HL-60/S4 treated with phorbol 12-myristate 13-acetate at 8.2 ng/mL for 4 days and 3 days (cell line): ENCODE results near the gene LRIT1.

Experiments
- in situ Hi-C: fragments of 300-500 bp; cut with MboI; formaldehyde crosslinking; loops from 2 replicates; pipeline ENCODE4 v1.15.0; 2022; ENCODE audit warnings: low sequenced_read_pairs

The LRIT1 gene

GRCh38 chr10:84217746-84218145 lies 23.6 kb downstream of the LRIT1 start:
- in situ Hi-C loops: no loop called here

DNA sequence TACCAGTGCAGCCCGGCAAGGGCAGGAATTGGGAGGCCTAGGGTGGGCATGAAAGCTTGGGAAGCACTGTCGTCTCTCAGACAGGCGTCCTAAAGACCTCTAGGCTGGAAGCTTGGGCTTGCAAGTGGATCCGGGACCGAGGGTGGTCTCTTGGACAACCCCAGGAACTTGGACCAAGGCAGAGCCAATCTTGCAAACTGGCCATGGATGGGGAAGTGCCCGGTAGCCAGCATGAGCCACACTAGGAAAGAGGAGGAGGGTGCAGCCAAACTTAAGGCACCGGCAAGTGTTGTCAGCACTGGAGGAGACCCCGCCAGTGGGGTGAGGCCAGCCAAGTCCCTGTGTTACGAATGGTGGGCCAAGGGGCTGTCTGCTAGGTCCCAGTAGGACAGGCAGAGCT lies 24.5 kb downstream of the LRIT1 start:
- in situ Hi-C loops: no loop called here

- in situ Hi-C loops: no loop called here
Measured at GRCh38 chr10:84214612-84215235, 26.6 kb downstream of the LRIT1 start.

DNA sequence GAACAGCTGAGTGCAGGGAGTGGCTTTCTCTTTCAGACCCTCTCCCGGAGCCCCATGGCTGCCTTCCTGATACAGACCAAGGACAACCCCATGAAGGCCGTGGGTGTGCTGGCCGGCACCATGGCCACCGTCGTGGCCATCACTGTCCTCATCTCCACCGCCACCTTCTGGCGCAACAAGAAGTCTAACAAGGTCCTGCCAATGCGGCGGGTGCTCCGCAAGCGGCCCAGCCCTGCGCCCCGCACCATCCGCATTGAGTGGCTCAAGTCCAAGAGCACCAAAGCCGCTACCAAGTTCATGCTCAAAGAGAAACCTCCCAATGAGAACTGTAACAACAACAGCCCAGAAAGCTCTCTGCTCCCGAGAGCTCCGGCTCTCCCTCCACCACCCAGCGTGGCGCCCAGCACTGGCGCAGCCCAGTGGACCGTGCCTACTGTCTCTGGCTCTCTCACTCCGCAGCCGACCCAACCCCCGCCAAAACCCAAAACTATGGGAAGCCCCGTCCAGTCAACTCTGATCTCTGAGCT lies 27.2 kb downstream of the LRIT1 start:
- in situ Hi-C loops: no loop called here

DNA sequence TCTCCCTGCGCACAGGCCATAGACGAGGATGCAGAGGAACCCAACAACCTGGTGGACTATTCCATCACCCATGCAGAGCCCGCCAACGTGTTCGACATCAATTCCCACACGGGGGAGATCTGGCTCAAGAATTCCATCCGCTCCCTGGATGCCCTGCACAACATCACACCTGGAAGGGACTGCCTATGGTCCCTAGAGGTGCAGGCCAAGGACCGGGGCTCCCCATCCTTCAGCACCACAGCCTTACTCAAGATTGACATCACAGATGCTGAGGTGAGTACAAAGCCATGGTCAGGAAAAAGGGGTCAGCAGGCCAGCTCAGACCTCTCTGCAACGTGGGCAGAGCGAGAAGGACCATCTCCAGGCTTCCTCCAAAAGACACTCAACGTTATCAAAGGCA lies 28.3 kb downstream of the LRIT1 start:
- in situ Hi-C loops: no loop called here

DNA sequence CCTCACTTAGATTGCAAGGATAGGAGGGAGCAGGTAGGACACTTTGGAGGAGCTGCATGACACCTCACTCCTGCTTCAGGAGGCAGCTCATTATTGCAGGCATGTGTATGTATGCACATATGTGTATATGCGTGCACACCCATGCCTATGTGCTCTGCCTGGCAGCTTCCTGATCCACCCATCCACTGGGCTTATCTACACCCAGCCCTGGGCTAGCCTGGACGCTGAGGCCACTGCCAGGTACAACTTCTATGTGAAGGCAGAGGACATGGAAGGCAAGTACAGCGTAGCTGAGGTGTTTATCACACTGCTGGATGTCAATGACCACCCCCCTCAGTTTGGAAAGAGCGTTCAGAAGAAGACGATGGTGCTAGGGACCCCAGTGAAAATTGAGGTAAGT lies 29.3 kb downstream of the LRIT1 start:
- in situ Hi-C loops: no loop called here

DNA sequence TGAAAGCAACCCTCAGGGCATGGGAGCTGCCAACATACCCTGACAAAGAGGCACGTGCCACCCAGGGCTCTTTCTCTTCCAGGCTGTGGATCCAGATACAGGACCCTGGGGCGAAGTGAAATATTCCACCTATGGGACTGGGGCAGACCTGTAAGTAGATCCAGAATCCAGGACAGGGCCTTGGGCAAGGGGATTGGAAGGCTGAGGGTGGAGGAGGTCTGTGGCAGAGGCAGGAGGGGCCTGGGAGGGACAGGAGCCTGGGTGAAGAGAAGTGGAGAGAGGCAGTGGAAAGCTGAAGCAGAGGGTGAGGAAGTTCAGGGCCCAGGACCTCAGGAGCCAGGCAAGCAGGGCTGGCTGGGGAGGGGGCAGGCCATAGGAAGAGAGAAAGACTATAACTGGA lies 29.8 kb downstream of the LRIT1 start:
- in situ Hi-C loops: no loop called here

DNA sequence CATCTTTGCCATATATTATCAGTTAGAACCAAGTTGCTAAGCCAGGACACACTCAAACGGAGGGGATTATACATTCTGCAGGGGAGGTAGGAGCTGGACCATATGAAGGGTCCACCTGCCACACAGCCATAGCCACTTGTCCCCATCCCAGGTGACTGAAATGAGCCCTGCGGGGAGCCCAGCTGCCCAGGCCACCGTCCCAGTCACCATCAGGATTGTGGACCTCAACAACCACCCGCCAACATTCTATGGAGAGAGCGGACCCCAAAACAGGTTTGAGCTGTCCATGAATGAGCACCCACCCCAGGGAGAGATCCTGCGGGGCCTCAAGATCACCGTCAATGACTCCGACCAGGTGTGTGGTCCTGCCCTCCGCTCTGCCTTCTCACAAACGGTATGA lies 33.3 kb downstream of the LRIT1 start:
- in situ Hi-C loops: no loop called here

DNA sequence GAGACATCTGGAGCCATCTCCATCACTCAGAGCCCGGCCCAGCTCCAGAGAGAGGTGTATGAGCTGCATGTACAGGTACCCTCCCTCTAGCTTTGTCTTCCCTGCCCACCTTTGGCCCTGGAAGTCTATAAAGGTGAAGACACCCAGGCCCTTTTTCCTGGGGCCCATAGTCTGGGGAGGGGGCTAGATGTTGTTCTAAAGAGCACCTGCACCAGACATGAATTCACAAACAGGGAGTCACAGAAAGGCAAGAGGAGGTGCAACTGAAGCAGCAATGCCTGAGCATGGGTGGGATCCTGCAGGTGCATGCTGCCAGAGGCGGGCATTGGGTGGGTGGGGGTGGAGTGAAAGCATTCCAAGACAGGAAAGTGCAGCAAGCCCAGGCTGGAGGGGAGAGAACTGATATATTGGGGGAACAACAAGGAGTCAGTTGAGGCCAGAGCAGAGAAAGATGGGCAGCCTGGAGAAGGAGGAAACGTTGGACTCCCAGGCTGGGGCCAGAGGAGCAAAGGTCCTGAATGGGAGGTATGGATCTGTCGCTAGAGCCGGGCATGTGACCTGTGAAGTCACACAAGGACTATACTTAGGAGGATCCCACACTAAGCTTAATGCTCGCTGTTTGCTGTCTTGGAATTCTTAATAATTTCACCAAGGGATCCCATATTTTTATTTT lies 35.4 kb downstream of the LRIT1 start:
- in situ Hi-C loops: no loop called here

GRCh38 chr10:84205049-84205852 lies 36.1 kb downstream of the LRIT1 start:
- in situ Hi-C loops: no loop called here

DNA sequence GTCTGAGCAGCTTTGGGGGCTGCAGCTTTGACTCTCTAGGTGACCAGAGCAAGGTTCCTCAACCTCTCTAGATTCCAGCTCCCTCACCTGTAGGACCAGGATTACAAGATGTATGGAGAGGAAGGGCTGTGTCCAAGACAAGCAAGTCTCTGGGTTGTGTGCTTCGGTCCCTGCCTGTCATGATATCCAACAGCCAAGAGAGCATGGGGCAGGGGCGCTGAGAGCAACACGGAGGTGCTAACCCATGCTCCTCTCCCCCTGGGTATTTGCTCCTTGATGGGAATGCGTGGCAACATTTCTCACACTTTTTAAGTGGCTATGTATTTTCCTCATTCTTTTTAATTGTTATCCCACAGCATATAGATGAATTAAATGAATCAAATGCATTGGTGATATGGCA lies 36.7 kb downstream of the LRIT1 start:
- in situ Hi-C loops: no loop called here

- in situ Hi-C loops: no loop called here
Measured at GRCh38 chr10:84204122-84204521, 37.2 kb downstream of the LRIT1 start.

- in situ Hi-C loops: no loop called here
Measured at GRCh38 chr10:84202349-84202748, 39.0 kb downstream of the LRIT1 start.

- in situ Hi-C loops: no loop called here
Measured at GRCh38 chr10:84201682-84202081, 39.7 kb downstream of the LRIT1 start.

GRCh38 chr10:84201244-84201606 lies 40.1 kb downstream of the LRIT1 start:
- in situ Hi-C loops: no loop called here

DNA sequence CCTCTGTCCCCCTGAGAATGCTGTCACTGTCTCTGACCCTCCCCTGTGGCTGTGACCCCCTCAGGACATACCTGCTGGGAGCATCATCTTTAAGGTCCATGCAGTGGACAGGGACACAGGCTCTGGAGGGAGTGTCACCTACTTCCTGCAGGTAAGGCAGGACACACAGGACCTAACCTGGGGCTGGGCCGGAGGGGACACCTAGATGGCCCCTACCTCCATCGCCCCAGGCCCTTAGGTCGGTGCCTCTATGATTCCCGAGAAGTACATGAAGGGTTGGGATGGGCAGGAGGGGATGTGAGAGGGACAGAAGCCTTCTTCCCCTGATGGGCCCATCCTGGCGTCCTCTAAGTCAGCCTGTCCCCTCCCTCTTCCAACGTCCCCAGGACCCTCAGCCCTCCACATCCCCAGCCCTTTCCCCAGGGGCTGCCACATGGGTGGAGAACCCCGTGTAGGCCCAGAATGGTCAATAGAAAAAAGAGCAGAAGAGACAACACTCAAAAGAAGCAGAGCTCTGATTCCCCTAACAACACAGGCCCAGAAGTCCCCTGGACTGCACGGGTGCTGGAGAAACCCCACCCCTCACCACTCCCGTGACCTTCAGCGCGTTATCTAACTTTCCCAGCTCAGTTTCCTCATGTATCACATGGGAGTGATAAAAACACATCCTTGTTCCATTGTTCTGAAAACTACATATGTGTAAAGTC lies 40.7 kb downstream of the LRIT1 start:
- in situ Hi-C loops: no loop called here

DNA sequence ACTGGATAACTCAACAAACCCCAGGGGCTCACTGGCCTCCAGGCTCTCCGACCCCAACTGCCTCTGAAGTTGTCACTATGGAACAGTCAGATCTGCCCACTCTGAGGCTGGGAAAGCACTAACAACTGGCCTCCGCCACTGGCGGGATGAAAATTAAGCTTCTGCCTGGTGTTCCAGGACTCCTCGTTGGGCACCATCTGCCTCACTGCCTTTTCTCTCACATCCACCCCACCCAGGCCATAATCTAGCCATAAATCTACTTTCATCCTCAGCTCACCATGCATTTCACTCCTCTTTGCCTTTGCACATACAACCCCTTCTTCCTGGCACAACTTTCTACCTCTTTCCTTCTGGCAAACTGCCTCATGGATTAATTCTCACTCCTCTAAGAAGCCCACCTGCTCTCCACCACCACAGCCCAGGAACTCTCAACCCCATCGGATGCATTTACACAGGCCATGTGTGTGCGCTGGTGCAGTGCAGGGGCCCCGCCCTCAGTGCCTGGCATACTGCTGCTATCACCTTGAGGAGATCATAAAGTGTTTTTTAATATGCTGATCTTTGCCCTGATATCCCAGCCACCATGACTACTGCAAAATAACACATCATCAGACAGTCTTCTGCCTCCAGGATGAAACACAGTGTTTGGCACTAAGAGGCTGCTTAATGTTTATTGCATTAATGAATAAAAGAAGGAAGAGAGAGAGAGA lies 43.0 kb downstream of the LRIT1 start:
- in situ Hi-C loops: no loop called here

DNA sequence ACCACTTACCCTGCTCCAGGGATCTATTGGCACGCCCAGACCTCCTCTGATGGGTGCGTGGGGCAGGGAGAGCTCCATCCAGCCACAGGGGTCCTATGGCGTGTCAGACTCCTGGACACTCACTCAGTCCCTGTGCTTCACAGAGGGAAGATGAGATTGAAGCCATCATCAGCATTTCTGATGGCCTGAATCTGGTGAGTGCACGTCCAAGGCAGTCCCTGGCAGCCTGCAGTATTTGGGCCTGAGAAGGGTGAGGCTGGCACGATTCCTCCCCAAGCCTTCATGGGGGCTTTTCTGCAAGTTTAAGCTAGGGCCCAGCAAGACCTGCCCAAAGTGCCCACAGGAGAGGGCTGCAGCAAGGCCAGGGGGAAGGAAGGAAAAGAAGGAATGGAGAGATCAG lies 43.7 kb downstream of the LRIT1 start:
- in situ Hi-C loops: no loop called here

GRCh38 chr10:84196941-84197340 lies 44.4 kb downstream of the LRIT1 start:
- in situ Hi-C loops: no loop called here

DNA sequence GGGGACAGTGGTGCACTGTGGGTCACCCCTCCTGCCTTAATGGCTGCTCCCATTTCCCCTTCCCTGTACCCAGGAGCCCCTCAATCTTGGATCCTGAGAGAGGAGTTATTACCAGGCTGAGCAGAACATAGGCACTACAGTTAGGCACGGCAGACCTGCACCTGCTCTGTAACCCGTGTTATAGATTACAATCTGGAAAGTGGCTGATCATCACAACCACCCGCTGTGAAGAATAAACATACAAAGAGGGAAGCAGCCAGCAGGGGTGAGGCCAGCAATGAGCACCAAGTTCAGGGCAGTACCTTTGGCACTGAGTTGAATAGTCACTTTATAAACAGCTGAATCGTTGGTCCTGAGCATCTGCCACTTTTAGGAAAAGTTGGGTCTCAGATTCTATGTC lies 45.3 kb downstream of the LRIT1 start:
- in situ Hi-C loops: no loop called here
